Activated CD8-positive, alpha-beta memory T cell treated with anti-CD3 and anti-CD28 coated beads, Interleukin-2, amount 50 U/mL, for 1 hour (primary cell): ENCODE data around the gene MAPK1.
"Not testable (repeated sequence)": the region's sequence is repeated elsewhere in the genome, so short reads cannot be mapped to it uniquely, and the experiment has no call there.

Experiments
- DNase-seq: peaks from one replicate; pipeline ENCODE4 v3.0.0-alpha.2; 2020; ENCODE audit errors: extremely low read depth

MAPK1 gene

DNA sequence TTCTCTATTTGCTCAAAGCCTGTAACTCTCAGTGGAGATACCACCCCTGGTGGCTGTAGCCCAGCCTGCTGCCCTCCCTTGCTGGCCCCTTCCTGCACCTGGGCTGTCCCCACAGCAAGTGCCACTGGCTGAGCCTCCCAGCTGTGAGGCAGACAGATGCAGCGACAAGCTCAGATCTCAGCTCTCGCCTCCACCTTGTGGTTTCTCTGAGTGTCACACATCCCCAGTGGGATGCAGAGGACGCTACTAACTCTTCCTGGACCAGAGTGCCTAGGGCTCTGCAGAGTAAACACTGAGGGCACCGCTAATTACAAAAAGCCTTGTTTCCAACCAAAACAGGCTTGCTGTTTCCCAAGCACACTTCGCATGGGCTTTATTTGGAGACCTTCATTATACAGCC is 140.8 kb downstream of the MAPK1 start:
- DNase-seq = no peak

DNA sequence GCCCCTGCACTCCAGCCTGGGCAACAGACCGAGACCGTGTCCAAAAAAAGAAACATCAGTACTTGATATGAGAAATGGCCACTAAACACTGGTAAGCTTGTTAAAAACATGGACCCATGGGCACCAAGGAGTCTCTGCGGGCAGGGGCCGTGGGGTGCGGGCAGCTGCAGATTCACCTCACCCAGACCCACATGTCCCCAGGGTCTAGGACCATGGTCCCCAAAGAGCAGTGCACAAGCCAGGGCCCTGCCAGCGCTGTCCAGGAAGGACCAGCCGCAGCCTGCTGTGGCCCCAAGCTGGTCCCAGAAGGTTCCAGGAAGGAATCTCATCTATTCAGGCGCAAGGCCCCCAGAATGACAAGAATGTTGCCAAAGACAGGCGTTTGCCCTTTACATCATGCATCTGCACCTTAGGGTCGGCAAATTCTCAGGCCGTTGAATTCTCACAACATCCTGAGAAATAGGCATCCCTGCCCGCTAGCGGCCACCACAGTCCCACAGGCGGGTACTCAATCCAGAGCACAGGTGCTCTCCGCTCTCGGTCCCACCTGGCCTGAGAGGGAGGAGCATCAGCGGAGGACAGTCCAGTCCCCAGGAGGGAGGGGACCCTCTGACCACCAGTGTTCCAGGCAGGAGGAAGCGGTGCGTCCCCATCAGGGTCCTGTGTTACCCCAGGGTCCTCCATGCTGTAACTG is 141.3 kb downstream of the MAPK1 start:
- DNase-seq = no peak

DNA sequence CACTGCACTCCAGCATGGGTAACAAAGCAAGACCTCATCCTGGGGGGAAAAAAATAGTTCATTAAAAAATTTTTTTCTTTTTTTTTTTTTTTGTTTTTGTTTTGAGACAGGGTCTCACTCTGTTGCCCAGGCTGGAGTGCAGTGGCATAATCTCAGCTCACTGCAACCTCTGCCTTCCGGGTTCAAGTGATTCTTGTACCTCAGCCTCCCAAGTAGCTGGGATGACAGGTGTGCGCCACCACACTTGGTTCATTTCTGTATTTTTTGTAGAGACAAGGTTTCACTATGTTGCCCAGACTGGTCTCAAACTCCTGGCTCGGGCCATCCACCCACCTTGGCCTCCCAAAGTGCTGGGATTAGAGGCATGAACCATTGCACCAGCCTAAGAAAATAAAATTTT is 142.9 kb downstream of the MAPK1 start:
- not testable (repeated sequence) for DNase-seq

DNA sequence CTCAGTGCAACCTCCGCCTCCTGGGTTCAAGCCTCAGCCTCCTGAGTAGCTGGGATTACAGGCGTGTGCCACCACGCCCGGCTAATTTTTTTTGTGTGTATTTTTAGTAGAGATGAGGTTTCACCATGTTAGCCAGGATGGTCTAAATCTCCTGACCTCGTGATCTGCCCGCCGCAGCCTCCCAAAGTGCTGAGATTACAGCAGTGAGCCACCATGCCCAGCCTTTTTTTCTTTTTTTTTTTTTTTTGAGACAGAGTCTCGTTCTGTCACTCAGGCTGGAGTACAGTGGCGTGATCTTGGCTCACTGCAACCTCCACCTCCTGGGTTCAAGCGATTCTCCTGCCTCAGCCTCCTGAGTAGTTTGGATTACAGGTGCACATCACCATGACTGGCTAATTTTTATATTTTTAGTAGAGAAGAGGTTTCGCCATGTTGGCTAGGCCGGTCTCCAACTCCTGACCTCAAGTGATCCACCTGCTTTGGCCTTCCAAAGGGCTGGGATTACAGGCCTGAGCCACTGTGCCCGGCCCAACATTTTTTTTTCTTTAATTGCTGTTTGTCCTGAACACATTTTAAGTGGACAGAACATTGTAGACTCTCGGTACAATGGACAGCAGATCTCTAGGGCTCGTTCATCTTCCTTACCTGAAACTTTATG is 146.1 kb downstream of the MAPK1 start:
- not testable (repeated sequence) for DNase-seq

DNA sequence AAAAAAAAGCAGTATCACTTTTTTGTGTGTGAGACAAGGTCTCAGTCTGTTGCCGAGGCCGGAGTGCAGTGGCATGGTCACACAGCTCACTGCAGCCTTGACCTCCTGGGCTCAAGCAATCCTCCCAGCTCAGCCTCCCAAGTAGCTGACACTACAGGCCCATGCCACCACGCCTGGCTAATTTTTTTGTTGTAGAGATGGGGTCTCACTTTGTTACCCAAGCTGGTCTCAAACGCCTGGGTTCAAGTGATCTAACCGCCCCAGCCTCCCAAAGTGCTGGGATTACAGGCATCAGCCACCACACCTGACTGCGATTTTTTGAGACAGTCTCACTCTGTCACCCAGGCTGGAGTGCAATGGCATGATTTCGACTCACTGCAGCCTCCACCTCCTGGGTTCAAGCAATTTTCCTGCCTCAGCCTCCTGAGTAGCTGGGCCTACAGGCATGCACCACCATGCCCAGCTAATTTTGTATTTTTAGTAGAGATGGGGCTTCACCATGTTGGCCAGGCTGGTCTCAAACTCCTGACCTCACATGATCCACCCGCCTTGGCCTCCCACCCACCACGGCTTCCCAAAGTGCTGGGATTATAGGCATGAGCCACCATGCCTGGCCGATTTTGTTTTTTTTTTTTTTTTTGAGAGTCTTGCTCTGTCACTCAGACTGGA is 147.1 kb downstream of the MAPK1 start:
- DNase-seq = not testable (repeated sequence)

DNA sequence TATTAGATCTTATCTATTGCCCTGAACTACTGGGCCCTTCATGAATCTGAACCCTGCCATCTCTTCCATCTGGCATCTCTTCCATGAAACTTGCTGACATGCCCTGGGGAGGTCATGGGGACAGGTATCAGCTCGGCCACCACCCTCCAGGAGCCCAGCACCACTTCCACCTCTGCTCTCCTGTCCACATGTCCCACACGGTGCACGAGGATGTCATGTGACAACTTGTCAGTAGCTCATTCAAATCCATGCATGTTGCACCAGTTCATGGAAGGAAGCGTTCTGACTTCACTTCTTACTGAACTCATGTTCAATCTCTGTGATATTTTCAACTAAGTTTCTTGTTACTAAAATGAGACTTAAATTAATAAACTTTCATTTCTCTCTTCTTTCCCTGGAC is 148.4 kb downstream of the MAPK1 start:
- no peak for DNase-seq

DNA sequence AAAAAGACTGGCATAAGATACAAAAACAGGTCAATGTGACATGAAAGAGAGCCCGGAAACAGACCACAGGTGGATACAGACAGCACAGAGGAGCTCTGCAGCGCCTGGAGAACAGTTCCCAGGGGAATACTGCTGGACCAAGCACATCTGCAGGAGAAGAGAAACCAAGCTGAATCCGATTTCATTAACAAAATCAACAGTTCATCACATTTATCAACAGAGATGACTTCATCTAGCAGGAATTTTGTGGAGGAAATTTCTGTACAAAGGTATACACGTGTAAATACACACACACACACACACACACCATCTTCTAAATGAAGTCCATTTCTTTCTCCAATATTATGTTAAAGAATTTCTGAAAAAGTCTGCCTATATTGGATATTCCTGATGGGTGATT is 148.9 kb downstream of the MAPK1 start:
- DNase-seq = no peak

DNA sequence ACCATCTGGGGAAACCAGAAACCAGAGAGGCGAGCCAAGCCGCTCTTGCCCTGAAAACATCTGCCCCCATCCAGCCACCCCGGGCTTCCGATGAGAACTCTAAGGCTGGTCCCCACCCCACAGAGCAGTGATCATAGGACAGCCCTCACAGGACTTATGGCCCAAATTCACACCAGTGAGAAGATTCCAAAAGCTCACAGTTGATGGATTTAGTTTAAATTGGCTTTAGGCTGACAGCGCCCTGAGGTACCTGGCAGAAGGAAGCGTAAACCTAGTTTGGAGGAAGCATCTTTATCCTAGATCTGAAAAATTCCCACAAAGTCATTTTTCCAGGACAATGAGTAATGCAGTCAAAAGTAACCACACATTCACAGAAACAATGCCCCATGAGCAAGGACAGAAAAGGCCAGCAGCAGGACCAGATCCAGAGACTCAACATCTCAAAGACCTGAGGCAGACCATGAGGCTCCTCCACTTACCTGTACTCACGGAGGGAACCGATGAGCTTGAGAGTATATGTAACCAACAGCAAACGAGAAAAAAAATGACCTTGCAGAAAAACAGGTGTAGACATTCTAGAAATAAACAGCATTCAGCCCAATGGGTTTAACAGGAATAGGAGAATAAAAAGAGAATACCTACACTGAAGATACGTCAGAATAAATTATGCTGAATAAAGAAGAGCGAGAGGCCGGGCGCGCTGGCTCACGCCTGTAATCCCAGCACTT is 150.9 kb downstream of the MAPK1 start:
- DNase-seq = not testable (repeated sequence)

DNA sequence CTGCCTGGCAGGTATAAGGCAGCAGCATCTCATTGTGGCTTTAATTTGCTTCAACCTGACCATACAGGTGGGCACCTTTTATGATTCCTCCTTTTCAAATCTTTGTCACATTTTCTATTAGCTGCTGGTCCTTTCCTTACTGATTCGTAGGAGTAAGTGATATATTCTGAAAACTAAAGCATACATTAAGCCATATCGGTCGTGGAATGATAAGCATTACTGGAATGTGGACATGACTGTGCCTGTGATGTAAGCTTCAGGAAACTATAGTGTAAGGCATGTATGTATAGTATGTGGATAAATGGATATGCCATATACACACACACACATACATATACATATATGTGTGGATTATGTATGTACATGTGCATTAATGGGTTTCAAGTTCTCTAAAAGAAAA is 152.7 kb downstream of the MAPK1 start:
- no peak for DNase-seq

DNA sequence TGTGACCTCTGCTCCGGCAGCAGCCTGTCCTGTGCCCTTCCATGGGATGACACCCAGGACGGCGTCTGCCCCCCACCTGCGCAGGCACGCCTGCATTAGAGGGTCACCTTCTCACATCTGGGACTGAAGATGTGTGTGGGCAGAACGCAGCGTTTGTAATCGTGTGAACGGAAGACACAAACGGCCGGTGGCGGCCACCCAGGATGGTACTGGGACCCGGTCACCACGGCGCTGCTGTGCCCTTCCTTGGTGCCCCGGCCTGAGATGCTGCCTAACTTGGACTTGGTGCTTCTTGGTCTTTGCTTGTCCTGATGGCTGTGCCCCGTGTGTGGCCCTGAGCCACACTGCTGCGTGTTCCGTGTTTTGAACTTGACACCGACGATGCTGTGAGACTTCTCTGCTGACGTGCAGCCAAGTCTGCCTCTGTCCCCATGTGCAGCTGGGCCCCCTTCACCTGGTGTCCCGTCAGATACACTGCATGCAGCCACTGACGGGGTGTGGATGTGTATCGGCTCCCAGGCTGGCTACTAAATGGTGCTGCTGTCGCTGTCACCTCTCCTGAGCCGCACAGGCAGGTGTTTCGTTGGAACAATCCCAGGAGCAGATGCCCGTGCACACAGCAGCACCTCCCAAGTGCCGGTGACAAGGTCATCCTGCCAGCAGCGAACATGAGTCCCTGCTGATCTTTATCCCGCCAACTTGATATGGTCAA is 153.2 kb downstream of the MAPK1 start:
- no peak for DNase-seq

DNA sequence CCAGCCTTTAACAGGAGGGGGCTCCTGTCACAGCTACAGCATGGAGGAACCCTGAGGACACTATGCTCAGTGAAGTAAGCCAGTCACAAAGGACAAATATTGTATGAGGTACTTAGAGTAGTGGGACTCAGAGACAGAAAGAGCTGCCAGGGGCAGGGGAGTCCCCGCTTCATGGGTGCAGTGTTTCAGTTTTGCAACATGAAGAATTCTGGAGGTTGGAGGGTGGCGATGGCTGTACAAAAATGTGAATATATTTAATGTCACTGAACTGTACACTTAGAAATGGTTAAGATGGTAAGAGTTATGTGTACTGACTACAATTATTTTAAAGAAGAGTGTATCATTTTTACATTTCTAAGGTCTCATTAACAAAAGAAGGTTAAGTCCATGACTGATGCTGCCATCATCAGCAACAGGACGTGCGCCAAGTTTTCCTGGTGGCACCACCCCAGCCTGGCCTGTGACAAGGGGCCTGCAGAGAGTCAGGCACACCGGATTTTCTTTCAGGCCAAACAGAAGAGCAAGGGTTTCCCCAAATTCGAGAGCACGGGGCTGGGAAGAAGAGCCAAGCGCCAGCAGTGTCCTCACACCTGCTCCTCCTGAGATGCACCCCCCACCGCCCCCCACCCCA is 153.9 kb downstream of the MAPK1 start:
- no peak for DNase-seq

DNA sequence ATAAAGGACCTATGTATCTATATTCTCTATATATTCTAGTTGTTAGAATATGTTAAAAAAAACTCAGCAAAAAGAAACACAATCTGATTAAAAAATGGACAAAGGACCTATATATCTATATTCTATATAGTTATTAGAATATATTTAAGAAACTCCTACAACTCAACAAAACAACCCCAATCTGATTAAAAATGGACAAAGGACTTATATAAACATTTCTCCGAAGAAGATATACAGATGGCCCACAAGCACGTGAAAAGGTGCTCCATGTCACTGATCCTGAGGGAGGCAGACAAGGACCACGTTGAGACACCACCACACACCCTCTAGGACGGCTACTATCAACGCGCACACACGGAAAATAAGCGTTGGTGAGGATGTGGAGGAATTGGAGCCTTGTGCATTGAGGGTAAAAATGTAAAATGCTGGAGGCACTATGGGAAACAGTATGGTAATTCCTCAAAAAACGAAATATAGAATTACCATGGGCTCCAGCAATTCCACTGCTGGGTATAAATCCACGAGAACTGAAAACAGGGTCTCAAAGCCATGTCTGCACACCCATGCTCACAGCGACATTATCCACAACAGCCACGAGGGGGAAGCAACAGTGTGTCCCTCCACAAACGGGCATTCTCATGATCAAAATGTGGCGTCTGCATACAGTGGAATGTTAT is 154.6 kb downstream of the MAPK1 start:
- DNase-seq = no peak

DNA sequence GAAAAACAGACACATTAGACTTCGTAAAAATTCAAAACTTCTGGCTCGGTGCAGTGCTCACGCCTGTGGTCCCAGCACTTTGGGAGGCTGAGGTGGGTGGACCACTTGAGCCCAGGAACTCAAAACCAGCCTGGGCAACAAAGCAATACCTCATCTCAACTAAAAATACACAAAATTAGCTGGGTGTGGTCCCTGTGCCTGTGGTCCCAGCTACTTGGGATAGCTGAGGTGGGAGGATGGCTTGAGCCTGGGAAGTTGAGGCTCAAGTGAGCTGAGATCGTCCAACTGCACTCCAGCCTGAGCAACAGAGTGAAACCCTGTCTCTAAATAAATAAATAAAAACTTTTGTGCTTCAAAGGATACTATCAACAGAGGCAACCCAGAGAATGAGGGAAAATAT is 155.6 kb downstream of the MAPK1 start:
- no peak for DNase-seq

DNA sequence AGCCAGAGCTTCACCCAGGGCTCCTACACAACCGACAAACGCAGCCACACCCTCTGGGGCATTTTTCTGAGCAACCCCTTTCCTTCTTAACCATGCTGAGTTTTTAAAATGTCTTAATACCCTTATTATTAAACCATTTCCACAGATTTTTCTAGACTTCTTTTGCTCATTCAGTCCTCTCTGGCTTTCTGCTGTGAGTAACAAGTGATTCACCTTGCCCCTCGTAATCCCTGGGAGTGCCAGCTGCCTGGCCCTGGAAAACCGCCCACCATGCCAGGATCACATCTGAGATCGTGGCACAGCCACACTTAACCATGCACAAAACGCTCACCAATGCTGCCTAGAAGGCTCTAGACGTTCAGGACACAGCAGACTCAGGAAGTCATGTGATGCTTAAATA is 157.3 kb downstream of the MAPK1 start:
- no peak for DNase-seq

DNA sequence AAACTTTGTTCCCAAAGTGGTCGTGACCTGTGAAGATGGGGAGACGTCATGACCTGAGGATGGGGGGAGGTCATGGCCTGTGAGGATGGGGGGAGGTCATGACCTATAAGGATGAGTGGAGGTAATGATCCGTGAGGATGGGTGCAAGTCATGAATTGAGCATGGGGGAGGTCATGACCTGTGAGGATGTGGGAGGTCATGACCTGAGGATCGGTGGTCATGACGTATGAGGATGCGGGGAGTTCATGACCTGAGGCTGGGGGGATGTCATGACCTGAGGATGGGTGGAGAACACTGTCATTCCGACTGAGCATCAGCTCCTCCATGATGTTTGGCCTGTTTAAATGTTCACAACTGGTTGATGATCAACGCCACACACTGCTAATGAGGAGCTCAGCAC is 157.8 kb downstream of the MAPK1 start:
- no peak for DNase-seq

DNA sequence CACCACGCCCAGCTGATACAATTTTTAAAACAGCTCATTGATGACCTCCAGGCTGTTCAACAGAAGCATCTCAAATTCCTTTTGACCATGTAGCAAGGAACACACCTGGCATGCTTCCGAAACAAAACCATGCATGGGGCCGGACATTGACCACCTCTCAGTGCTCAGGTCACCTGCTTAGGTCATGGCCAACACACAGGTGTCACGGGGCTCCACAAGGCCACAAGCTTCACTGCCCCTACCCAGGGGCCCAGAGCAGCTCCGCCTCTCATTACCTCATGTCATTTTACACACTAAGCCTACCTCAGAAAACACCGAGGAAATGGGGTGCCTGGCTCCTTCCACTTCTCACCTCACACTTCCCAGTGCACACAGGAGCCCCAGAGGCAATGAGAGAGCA is 158.5 kb downstream of the MAPK1 start:
- DNase-seq = no peak

DNA sequence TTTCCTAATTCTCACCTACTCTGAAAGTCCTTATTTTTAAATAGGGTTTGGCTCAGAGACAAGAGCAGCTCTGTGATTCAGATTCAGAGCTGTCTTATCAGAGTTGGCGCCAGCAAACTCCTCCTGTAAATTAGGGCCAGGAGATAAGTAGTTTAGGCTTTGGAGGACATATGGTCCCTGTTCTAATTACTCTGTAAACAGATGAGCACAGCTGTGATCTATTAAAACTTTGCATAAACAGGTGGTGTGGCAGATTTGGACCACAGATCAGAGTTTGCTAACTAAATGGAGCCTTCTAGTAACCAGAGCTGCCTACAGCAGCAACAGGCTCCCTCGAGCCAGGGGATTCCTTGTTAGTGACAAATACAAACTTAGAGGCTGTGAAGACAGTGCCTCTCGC is 159.8 kb downstream of the MAPK1 start:
- DNase-seq = no peak
